ENCODE results near the gene PHEX. TPM values are rescaled to one million over a fixed set of nuclear protein-coding genes. Genes with fewer than 3 reads are reported as not detected.

PHEX gene
- total RNA-seq, 1 experiment from 2014 or later: 0.27 TPM

DNA sequence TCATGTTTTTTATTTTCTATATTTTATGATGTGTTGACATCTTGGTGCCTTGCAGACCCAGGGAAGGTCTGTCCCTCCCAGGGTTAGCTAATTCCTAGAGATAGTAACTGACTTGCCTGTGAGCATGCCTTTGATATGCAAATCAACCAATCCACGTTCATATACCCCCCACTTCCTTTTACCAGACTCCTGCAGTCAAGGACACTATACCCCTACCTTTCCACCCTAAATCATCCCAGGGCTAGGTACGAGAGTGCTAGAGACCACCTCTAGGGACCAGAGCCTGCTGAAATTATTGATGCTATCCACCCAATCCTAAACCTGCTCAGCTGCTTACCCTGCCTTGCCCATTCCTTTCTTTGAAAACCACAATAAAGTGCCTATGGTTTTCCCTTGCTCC, 7.5 kb upstream of the PHEX start:
- ChIA-PET POLR2A (no interaction called here), RAD21 (ENCODE audit: low non-redundant PET in 1 of 2, low total read pairs in 2 of 2, uncharacterized antibody in 2 of 2, unreplicated experiment in 2 of 2) (no interaction called here), CTCF (no interaction called here)
- TF ChIP-seq TCF7L2 (IDR thresholded peaks at IDR 0.05; ENCODE audit: borderline replicate concordance, extremely low read depth, insufficient read depth, insufficient read length) (no peak), CEBPB (IDR thresholded peaks at IDR 0.05; ENCODE audit: low read depth) (no peak)
- Histone ChIP-seq H3K9me2 (ENCODE audit: insufficient read depth) (no peaks in the 10 kb centered on the region), H3K4me1 (ENCODE audit: control insufficient read depth in 1 of 2, insufficient read depth in 2 of 2, low read length in 2 of 2) (no peaks in the 10 kb centered on the region), H2AFZ (ENCODE audit: low read depth, low read length, poor library complexity, severe bottlenecking) (no peak overlapping the region), H3K4me3 (replicated peaks in 1 of 2; ENCODE audit: low read depth in 1 of 2, low read length in 2 of 2) (no peak overlapping the region), H3K9ac (ENCODE audit: low read length) (no peak overlapping the region), H3K27me3 (ENCODE audit: insufficient read depth, low read length) (no peaks in the 10 kb centered on the region), H3K36me3 (ENCODE audit: control insufficient read depth in 1 of 2, insufficient read depth in 2 of 2, low read length in 2 of 2) (no peaks in the 10 kb centered on the region), H3K4me2 (ENCODE audit: low read length) (no peak overlapping the region), H3K79me2 (ENCODE audit: insufficient read depth, low read length) (no peaks in the 10 kb centered on the region), H3K9me3 (ENCODE audit: control insufficient read depth in 1 of 2, insufficient read depth in 1 of 2, low read depth in 1 of 2, low read length in 2 of 2) (no peaks in the 10 kb centered on the region), H4K20me1 (ENCODE audit: insufficient read depth) (no peaks in the 10 kb centered on the region), H3K27ac (ENCODE audit: low read depth, low read length) (no peak overlapping the region)
- no TSS peak for BruUV-seq (replicated peaks)
- DNase-seq (ENCODE audit: low read depth, low spot score): no peak
- intact Hi-C loops (cut with micrococcal nuclease): no loop called here
- ATAC-seq: no peak

DNA sequence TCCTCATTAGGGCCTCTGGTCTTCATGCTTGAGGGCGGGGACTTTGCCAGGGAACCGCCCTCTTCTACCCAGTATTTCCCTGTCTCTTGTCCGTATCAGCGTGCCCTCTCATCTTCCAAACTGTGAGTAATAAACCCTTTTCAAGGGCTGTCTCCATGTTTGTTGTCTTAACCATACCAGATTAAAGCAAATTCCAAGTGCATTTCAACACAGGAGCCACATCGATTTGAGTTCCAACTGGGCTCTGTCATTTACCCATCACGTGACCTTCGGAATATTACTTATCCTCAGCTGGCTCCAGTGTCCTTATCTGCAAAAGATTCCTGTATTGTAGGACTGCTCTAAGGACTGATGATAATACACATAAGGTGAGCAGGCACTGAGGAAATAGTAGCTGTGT, 6.4 kb upstream of the PHEX start:
- intact Hi-C loops (cut with micrococcal nuclease): no loop called here
- POLR2A ChIA-PET: no interaction called here
- Histone ChIP-seq H3K9me2 (ENCODE audit: insufficient read depth) (no peaks in the 10 kb centered on the region), H3K36me3 (ENCODE audit: control insufficient read depth in 1 of 2, insufficient read depth in 2 of 2, low read length in 2 of 2) (no peaks in the 10 kb centered on the region), H4K20me1 (ENCODE audit: insufficient read depth) (no peaks in the 10 kb centered on the region), H3K9ac (ENCODE audit: low read length) (no peak overlapping the region), H2AFZ (ENCODE audit: low read depth, low read length, poor library complexity, severe bottlenecking) (no peak overlapping the region), H3K4me3 (replicated peaks in 1 of 2; ENCODE audit: low read depth in 1 of 2, low read length in 2 of 2) (no peak overlapping the region), H3K9me3 (ENCODE audit: control insufficient read depth in 1 of 2, insufficient read depth in 1 of 2, low read depth in 1 of 2, low read length in 2 of 2) (no peaks in the 10 kb centered on the region), H3K27me3 (ENCODE audit: insufficient read depth, low read length) (no peaks in the 10 kb centered on the region), H3K4me1 (ENCODE audit: control insufficient read depth in 1 of 2, insufficient read depth in 2 of 2, low read length in 2 of 2) (no peaks in the 10 kb centered on the region), H3K79me2 (ENCODE audit: insufficient read depth, low read length) (no peaks in the 10 kb centered on the region), H3K4me2 (ENCODE audit: low read length) (no peak overlapping the region), H3K27ac (ENCODE audit: low read depth, low read length) (no peak overlapping the region)
- no TSS peak for BruUV-seq (replicated peaks)
- RAD21 ChIA-PET (ENCODE audit: low non-redundant PET in 1 of 2, low total read pairs in 2 of 2, uncharacterized antibody in 2 of 2, unreplicated experiment in 2 of 2): no interaction called here
- no peak for ATAC-seq
- TF ChIP-seq YY1 (IDR thresholded peaks at IDR 0.05; ENCODE audit: extremely low read depth, insufficient replicate concordance, low read depth, low read length): no peak
- no peak for TF ChIP-seq EGR1 (IDR thresholded peaks at IDR 0.05; ENCODE audit: low read depth)
- DNase-seq (ENCODE audit: low read depth, low spot score): no peak
- CTCF ChIA-PET: no interaction called here

Measured in HCT116 (cell line).